H9 (cell line): ENCODE measurements around the gene PPFIBP2. TPM values are rescaled to one million over a fixed set of nuclear protein-coding genes. Genes with fewer than 3 reads are reported as not detected.

Source experiments
- DNase-seq: peaks from one replicate; pipeline ENCODE4 v3.0.0-alpha.2; 2017
- H2AFZ ChIP-seq: one replicate; pipeline ENCODE4 v1.6.1; 2013; ENCODE audit warnings: mild to moderate bottlenecking, low read length, control low read depth, moderate library complexity
- H2AK5ac ChIP-seq: 2 replicates; pipeline ENCODE4 v1.6.1; 2013; ENCODE audit warnings: low read length, control low read depth, mixed read lengths; ENCODE audit not compliant: insufficient read length
- H2BK120ac ChIP-seq: one replicate; pipeline ENCODE4 v1.6.1; 2013; ENCODE audit warnings: low read depth, mild to moderate bottlenecking, low read length, control low read depth, inconsistent platforms; ENCODE audit not compliant: poor library complexity, severe bottlenecking
- H2BK12ac ChIP-seq: 2 replicates; pipeline ENCODE4 v1.6.1; 2013; ENCODE audit warnings: low read length, control low read depth, mixed read lengths, low read depth; ENCODE audit not compliant: insufficient read length
- H2BK15ac ChIP-seq: 2 replicates; pipeline ENCODE4 v1.6.1; 2013; ENCODE audit warnings: low read depth, low read length, control low read depth
- H2BK20ac ChIP-seq: one replicate; pipeline ENCODE4 v1.6.1; 2013; ENCODE audit warnings: low read depth, mild to moderate bottlenecking, low read length, control low read depth, inconsistent platforms; ENCODE audit not compliant: poor library complexity, severe bottlenecking
- H2BK5ac ChIP-seq: 2 replicates; pipeline ENCODE4 v1.6.1; 2013; ENCODE audit warnings: low read length, control low read depth, mixed read lengths; ENCODE audit not compliant: insufficient read length
- H3K14ac ChIP-seq: 2 replicates; pipeline ENCODE4 v1.6.1; 2013; ENCODE audit warnings: low read length, control low read depth; ENCODE audit not compliant: insufficient read depth
- H3K18ac ChIP-seq: 2 replicates; pipeline ENCODE4 v1.6.1; 2013; ENCODE audit warnings: low read depth, mild to moderate bottlenecking, mixed read lengths, low read length, control low read depth; ENCODE audit not compliant: insufficient read length
- H3K23ac ChIP-seq: 2 replicates; pipeline ENCODE4 v1.6.1; 2013; ENCODE audit warnings: low read length, control low read depth, mixed read lengths, low read depth; ENCODE audit not compliant: insufficient read length
- H3K23me2 ChIP-seq: 2 replicates; pipeline ENCODE4 v1.6.1; 2013; ENCODE audit warnings: low read depth, mild to moderate bottlenecking, mixed read lengths, low read length, control low read depth; ENCODE audit not compliant: insufficient read length, poor library complexity, severe bottlenecking
- H3K27ac ChIP-seq: 2 replicates; pipeline ENCODE4 v1.5.1; 2013; ENCODE audit warnings: low read length, control low read depth, mixed read lengths, low read depth; ENCODE audit not compliant: insufficient read length
- H3K27me3 ChIP-seq: 2 replicates; pipeline ENCODE4 v1.6.1; 2013; ENCODE audit warnings: low read length, control low read depth, inconsistent platforms; ENCODE audit not compliant: insufficient read depth
- H3K4ac ChIP-seq: 2 replicates; pipeline ENCODE4 v1.6.1; 2013; ENCODE audit warnings: low read depth, mild to moderate bottlenecking, control low read depth, inconsistent platforms, low read length, moderate library complexity
- H3K4me1 ChIP-seq: 2 replicates; pipeline ENCODE4 v1.6.1; 2013; ENCODE audit warnings: low read length, control low read depth, inconsistent platforms; ENCODE audit not compliant: insufficient read depth
- H3K4me2 ChIP-seq: 2 replicates; pipeline ENCODE4 v1.6.1; 2013; ENCODE audit warnings: low read length, control low read depth, mixed read lengths; ENCODE audit not compliant: insufficient read length, insufficient read depth
- H3K56ac ChIP-seq: 2 replicates; pipeline ENCODE4 v1.6.1; 2013; ENCODE audit warnings: low read depth, mild to moderate bottlenecking, mixed read lengths, low read length, control low read depth; ENCODE audit not compliant: insufficient read length
- H3K79me1 ChIP-seq: 2 replicates; pipeline ENCODE4 v1.6.1; 2013; ENCODE audit warnings: low read depth, mild to moderate bottlenecking, moderate library complexity, low read length, control low read depth, inconsistent platforms; ENCODE audit not compliant: insufficient read depth, poor library complexity, severe bottlenecking
- H3K79me2 ChIP-seq: 2 replicates; pipeline ENCODE4 v1.6.1; 2013; ENCODE audit warnings: low read length, control low read depth, inconsistent platforms; ENCODE audit not compliant: insufficient read depth
- H3K9ac ChIP-seq: 2 replicates; pipeline ENCODE4 v1.6.1; 2013; ENCODE audit warnings: low read length, control low read depth, mixed read lengths; ENCODE audit not compliant: insufficient read length; ENCODE audit errors: extremely low read depth
- H3K9me3 ChIP-seq: one replicate; pipeline ENCODE4 v1.6.1; 2013; ENCODE audit warnings: low read depth, low read length, inconsistent platforms; ENCODE audit not compliant: control insufficient read depth
- H3T11ph ChIP-seq: one replicate; pipeline ENCODE4 v1.6.1; 2013; ENCODE audit warnings: mild to moderate bottlenecking, low read length, control low read depth, inconsistent platforms
- H4K20me1 ChIP-seq: one replicate; pipeline ENCODE4 v1.6.1; 2013; ENCODE audit not compliant: control insufficient read depth, insufficient read length, insufficient read depth
- H4K5ac ChIP-seq: 2 replicates; pipeline ENCODE4 v1.6.1; 2013; ENCODE audit warnings: low read depth, mild to moderate bottlenecking, mixed read lengths, low read length, control low read depth; ENCODE audit not compliant: insufficient read length
- H4K8ac ChIP-seq: replicated peaks from 2 replicates; pipeline ENCODE4 v1.6.1; 2013; ENCODE audit warnings: low read length, control low read depth, mixed read lengths, low read depth; ENCODE audit not compliant: insufficient read length
- H4K91ac ChIP-seq: 2 replicates; pipeline ENCODE4 v1.6.1; 2013; ENCODE audit warnings: low read depth, mild to moderate bottlenecking, moderate library complexity, mixed read lengths, low read length, control low read depth; ENCODE audit not compliant: insufficient read length
- H3K27ac Mint-ChIP-seq, 3 experiments: 2 replicates in 2 of 3; 3 replicates in 1 of 3; pipeline ENCODE4 v1.8.0; 2020 to 2021; ENCODE audit warnings: mixed read lengths in 3 of 3, mild to moderate bottlenecking in 1 of 3, moderate library complexity in 1 of 3
- H3K27me3 Mint-ChIP-seq: 2 replicates; pipeline ENCODE4 v1.8.0; 2021; ENCODE audit warnings: low read depth, mild to moderate bottlenecking, moderate library complexity, mixed read lengths
- H3K36me3 Mint-ChIP-seq, 3 experiments: 2 replicates in 2 of 3; 3 replicates in 1 of 3; pipeline ENCODE4 v1.8.0; 2020 to 2021; ENCODE audit warnings: low read depth in 3 of 3, mixed read lengths in 3 of 3; ENCODE audit not compliant: insufficient read depth in 1 of 3
- H3K4me1 Mint-ChIP-seq, 2 experiments: 2 replicates each; pipeline ENCODE4 v1.8.0; 2020; ENCODE audit warnings: mixed read lengths in 2 of 2
- H3K4me3 Mint-ChIP-seq, 2 experiments: 2 replicates in 1 of 2; 3 replicates in 1 of 2; pipeline ENCODE4 v1.8.0; 2020 to 2021; ENCODE audit warnings: mild to moderate bottlenecking in 2 of 2, mixed read lengths in 2 of 2, moderate library complexity in 1 of 2
- H3K9me3 Mint-ChIP-seq, 2 experiments: 2 replicates in 1 of 2; 3 replicates in 1 of 2; pipeline ENCODE4 v1.8.0; 2020; ENCODE audit warnings: mild to moderate bottlenecking in 2 of 2, mixed read lengths in 2 of 2, moderate library complexity in 1 of 2
- CTCF ChIP-seq: fragments of 200-600 bp; sonication (generic); conservative IDR thresholded peaks from 3 replicates; pipeline ENCODE4 v1.8.0; 2021; ENCODE audit warnings: antibody characterized with exemption, mild to moderate bottlenecking
- WGBS: extraction: QIAGEN DNeasy Blood & Tissue Kit; methylation state at CpG from one replicate; pipeline ENCODE4 v1.1.7; 2013; ENCODE audit warnings: missing lambda C conversion rate, low lambda C conversion rate, mixed read lengths; ENCODE audit not compliant: insufficient read length; ENCODE audit errors: extremely low coverage; 5-methylcytosine and 5-hydroxymethylcytosine counted together
- total RNA-seq: library from RNA; stranded (reverse); gene quantifications from 2 replicates; pipeline ENCODE4 v1.2.1, GENCODE V29; 2021

The PPFIBP2 gene
- total RNA-seq, 1 experiment from 2014 or later = 8.3 TPM

- no peaks in the 10 kb centered on the region for H3K36me3 Mint-ChIP-seq
- no peak overlapping the region for H2BK12ac ChIP-seq
- no peak overlapping the region for H4K91ac ChIP-seq
- no peak overlapping the region for H2BK120ac ChIP-seq
- H2BK20ac ChIP-seq = no peak overlapping the region
- peaks cover 2% of the 10 kb centered on the region; the same call in 1 of the 2 replicates for H3K27me3 Mint-ChIP-seq
- H2BK15ac ChIP-seq = no peak overlapping the region
- no peaks in the 10 kb centered on the region for H3K4me1 ChIP-seq
- H2AK5ac ChIP-seq = no peak overlapping the region
- H3T11ph ChIP-seq = no peak overlapping the region
- no peak overlapping the region for H4K8ac ChIP-seq
- TF ChIP-seq CTCF = no peak
- H3K4ac ChIP-seq = no peak overlapping the region
- H3K4me3 Mint-ChIP-seq = no peak overlapping the region
- WGBS = no CpG with 5 or more reads among the region's 4 CpGs
- H3K27ac ChIP-seq = no peak overlapping the region
- no peaks in the 10 kb centered on the region for H3K23me2 ChIP-seq
- no peak overlapping the region for H2BK5ac ChIP-seq
- no peak overlapping the region for H3K9ac ChIP-seq
- H3K4me1 Mint-ChIP-seq = peaks cover 23 to 25% of the 10 kb centered on the region in 2 experiments
- no peak overlapping the region for H2AFZ ChIP-seq
- H3K27ac Mint-ChIP-seq = no peak overlapping the region
- no peaks in the 10 kb centered on the region for H3K9me3 Mint-ChIP-seq
- H3K79me2 ChIP-seq = no peaks in the 10 kb centered on the region
- H3K14ac ChIP-seq = no peak overlapping the region
- no peak overlapping the region for H3K23ac ChIP-seq
- H3K4me2 ChIP-seq = no peak overlapping the region
- H4K5ac ChIP-seq = no peak overlapping the region
- no peaks in the 10 kb centered on the region for H3K9me3 ChIP-seq
- no peak overlapping the region for H3K18ac ChIP-seq
- DNase-seq = no peak
- no peak overlapping the region for H3K56ac ChIP-seq
- H3K27me3 ChIP-seq = no peaks in the 10 kb centered on the region; the same call in 1 of the 2 replicates
- no peaks in the 10 kb centered on the region for H3K79me1 ChIP-seq
- no peaks in the 10 kb centered on the region for H4K20me1 ChIP-seq
Measured at GRCh38 chr11:7686761-7687160, 173.0 kb downstream of the PPFIBP2 start.
